NCI-H146 (cell line): ENCODE measurements around the gene KLK2.

Experiments used
- DNase-seq: peaks from one replicate; lab custom pipeline; 2025; lab: John Stamatoyannopoulos, UW

KLK2 gene

DNA sequence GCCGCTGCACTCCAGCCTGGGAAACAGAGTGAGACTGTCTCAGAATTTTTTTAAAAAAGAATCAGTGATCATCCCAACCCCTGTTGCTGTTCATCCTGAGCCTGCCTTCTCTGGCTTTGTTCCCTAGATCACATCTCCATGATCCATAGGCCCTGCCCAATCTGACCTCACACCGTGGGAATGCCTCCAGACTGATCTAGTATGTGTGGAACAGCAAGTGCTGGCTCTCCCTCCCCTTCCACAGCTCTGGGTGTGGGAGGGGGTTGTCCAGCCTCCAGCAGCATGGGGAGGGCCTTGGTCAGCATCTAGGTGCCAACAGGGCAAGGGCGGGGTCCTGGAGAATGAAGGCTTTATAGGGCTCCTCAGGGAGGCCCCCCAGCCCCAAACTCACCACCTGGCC, at the start of gene KLK2:
Gene KLK2, plus strand, starts transcription at position 384 of the 400 bp plus-strand sequence. CDS start 35 bp downstream, outside the sequence.
- DNase-seq: no peak

DNA sequence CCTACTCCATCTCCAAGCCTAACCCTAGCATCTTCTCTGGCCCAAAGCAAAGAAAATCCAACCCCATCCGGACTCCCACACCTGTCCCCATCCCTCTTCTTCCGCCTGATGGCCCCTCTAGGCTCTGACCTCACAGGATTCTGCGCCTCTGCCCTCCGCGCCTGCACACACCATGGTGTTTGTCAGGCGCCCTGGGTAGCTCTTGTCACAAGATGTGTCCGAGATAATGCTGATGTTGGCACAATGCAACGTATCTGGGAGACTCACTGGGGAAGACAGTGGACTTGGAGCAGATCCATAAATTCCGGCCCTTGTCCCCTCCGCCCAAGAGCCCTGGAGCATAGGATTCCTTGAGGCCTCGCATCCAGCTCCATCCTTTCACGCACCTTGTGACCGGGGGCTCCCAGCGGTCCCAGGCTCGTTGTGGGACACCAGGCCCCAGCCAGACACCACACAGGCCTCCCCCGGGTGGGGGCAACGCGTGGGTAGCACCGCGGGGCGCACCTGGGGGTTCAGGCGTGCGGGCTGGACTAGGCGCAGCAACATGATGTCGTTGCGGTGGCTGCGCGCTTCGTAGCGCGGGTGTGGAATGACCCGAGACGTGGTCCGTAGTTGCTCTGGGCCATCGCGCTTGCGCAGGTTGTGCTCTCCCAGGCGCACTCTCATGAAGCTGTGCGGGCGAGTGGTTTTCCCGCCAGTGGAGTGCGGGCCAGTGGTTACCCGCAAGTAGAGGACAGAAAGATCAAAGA, 46.6 kb upstream of the KLK2 start:
- no peak for DNase-seq

DNA sequence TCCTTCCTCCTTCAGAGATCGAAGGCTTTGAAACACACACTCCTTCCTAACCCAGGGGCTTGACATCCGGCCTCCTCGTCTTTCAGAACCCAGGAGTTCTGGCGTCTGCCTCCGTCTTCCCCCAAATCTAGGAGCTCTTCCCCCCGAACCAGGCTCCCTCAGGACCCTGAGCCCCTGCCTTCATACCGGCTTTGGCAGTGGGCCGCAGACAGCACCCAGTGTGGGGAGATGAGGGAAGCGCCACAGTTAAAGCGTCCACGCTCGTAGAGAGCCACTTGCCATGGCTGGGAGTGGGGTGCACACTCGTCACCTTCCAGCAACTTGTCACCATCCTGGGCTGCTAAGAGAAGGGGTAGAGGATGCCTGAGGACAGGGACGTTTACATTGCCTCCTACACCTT, 45.8 kb upstream of the KLK2 start:
- no peak for DNase-seq

- DNase-seq: no peak
These were observed 43.4 kb upstream of the KLK2 start for GRCh38 chr19:50829801-50830200.

DNA sequence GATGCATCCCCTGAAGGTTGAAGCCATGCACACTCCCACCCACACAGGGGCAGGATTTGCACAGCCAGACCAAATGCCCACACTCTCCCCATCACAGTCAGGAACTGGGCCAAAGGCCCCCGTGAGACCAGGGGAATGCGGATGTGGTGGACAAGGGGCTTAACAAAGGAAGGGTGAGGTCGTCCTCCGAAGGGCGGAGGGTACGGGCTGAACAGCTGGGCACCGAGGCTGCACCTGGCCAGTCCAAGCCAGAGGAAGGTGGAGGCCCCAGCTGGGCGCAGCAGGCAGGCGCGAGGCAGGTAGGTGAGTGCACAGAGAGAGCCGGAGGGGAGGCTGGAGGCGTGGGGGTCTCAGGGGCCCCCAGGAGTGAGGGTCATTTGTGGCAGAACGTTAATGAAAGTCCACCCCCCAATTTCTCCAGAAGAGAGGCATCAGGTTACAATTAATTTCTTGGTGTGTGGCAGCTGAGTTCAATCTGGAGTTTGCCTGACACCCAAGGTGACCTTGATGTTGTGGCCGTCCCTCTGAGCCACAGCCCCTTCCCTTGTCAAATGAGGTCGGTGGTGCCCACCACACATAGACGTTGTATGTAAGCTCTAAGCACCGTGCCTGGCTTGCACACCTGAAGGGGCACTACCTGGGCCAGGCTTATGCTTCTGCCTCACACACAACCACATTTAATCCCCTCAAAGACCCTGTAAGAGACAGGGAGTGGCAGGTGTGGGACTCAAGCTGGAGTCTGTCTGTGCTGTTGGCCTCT, 42.8 kb upstream of the KLK2 start:
- DNase-seq: peak; percentile 79

GRCh38 chr19:50831026-50831396, 42.2 kb upstream of the KLK2 start:
- DNase-seq: no peak

DNA sequence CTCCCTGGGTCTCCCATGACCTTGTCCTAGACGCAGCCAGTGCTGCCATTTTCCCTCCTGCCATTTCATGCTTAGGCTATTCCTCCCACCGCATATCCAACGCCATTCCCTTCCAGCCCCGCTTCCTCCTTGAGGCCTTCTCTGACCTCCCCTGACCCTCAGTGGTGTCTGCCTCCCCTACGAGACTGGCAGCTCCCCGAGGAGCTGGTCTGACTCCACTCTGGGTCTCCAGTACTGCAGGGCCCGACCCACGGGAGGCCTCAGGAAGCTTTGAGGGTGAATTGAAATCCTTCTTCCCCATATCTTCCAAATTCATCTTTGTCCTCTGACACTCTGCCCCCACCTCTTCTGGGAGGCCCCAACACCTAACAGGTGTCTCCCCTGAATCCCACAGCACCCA, 40.6 kb upstream of the KLK2 start:
- DNase-seq: no peak

GRCh38 chr19:50833117-50833801, 40.0 kb upstream of the KLK2 start, which contains the start of gene KLK15:
Gene KLK15 (minus strand): TSS chr19:50833574. CDS start chr19:50831492, 2,082 bp downstream.
- no peak for DNase-seq

GRCh38 chr19:50833802-50834167, 39.5 kb upstream of the KLK2 start:
- DNase-seq: no peak

- peak; percentile 65 for DNase-seq
These were observed 38.0 kb upstream of the KLK2 start for GRCh38 chr19:50835103-50835784.

DNA sequence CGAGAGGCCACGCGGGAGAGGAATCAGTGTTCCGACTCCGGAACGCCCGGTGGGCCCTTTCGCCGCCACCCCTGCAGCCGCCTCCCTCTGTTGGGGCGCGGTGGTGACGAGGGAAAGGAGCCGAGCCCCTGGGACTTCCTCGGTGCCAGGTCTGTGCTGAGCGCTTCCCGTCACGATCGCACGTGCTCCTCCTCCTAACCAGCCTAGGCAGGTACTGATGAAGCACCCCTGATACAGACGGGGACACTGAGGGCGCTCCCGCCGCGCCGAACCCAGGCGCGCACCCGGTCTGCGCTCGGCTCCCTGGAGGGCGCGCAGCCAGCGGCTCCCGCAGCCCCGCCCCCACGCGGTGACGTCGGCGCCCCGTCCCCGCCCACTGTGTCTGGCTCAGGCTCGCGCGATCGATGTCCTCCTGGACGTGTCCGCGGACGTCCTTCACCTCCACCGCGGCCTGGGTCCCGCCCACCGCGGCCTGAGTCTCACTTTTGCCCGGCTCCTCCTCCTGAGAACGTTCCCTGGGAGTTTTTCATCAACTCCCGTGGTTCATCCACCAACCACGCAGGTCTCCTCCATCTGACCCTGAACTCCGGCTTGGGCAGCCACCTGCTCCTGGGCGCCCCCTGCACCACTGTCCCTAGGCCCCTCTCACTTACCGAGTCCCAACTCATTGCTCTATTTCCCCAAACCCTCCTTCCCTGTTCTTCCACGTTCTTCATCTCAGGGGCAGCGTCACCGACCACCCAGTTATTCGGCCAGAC, 37.3 kb upstream of the KLK2 start:
- peak; percentile 91 for DNase-seq

DNA sequence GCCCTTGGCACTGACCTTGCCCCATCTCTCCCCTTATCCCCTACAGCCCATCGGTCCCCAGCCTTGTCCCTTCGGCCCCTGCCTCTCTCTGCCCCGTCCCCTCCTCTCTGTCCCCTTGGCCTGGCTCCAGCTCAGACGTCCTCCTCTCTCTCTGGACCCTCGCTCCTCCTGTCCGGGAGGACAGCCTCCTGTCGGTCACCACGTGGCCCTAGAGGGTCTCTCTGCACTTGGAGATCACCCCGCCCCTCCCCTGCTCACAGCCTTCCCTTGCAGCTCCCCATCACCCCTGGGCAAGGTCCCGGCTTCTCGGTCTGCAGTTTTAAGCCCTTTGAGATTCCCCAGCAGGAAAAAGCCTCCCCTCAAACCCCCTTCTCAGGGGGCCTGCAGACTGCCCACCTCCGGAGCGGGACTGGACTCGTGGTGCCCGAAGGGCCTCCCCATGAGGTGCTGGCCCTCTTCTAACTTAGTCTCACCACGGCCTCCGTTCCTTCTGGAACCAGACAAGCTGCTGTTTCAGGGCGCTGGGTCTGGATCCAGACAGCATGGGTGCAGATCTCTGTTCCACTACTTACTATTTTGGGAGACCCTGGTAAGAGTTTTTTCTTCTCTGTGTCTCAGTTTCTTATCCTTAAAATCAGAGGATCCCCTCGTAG, 36.6 kb upstream of the KLK2 start:
- DNase-seq: no peak

- DNase-seq: no peak
These were observed 35.9 kb upstream of the KLK2 start for GRCh38 chr19:50837300-50837699.

GRCh38 chr19:50838239-50838638, 35.0 kb upstream of the KLK2 start:
- peak; percentile 28 for DNase-seq

DNA sequence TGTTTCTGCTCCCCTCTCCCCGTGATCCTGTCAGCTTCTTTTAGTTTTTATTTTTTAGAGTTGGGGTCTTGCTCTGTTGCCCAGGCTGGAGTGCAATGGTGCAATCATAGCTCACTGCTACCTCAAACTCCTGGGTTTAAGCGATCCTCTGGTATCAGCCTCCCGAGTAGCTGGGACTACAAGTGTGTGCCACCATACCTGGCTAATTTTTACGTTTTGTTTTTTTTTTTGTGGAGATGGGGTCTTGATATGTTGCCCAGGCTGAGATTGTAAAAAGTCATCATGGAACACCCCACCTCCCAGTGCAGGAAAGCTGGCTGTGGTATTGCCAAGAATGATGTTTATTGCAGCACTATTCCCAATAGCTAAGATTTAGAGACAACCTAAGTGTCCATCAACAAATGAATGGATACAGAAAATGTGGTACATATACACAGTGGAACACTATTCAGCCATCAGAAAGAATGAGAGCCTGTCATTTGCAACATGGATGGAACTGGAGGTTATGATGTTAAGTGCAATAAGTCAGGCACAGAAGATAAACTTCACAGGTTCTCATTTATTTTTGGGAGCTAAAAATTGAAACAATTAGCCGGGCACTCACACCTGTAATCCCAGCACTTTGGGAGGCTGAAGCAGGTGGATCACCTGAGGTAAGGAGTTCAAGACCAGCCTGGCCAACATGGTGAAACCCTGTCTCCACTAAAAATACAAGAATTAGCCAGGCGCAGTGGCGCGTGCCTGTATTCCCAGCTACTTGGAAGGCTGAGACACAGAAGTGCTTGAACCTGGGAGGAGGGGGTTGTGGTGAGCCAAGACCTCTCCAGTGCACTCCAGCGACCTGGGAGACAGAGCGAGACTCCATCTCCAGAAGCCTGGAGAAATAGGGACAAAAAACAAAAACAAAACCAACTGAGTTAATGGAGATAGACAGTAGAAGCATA, 33.3 kb upstream of the KLK2 start:
- no peak for DNase-seq

DNA sequence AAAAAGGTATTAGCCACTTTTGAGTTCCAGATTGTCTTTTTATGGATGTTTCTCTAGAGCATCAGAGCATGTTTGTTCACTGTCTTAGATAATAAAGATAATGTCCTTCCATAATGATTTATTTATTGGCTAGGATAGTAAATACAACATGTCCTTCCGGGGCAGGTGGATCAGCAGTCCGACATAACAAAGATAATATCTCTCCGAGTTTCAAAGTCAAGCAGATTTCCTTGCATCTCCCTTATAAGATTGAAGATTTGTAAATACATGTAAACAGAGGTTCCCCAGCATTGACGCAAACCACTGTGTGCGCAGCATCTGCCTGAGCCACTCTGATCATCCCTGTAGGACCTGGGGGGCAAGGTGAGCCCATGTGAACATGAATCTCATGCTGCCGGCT, 31.1 kb upstream of the KLK2 start:
- DNase-seq: peak; percentile 44

DNA sequence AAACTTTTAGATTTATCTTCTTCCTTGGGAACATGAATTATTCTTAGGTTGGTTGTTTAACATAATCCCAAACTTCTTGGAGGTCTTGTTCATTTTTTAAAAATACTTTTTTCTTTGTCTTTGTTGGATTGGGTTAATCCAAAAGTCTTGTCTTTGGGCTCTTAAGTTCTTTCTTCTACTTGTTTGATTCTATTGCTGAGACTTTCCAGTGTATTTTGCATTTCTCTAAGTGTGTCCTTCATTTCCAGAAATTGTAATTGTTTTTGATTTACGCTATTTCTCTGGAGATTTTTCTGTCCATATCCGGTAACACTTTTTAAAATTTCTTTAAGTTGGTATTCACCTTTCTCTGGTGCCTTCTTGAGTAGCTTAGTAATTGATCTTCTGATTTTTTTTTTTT, 30.0 kb upstream of the KLK2 start:
- DNase-seq: no peak

- DNase-seq: peak; percentile 88
These were observed 29.5 kb upstream of the KLK2 start for GRCh38 chr19:50843701-50844221.

DNA sequence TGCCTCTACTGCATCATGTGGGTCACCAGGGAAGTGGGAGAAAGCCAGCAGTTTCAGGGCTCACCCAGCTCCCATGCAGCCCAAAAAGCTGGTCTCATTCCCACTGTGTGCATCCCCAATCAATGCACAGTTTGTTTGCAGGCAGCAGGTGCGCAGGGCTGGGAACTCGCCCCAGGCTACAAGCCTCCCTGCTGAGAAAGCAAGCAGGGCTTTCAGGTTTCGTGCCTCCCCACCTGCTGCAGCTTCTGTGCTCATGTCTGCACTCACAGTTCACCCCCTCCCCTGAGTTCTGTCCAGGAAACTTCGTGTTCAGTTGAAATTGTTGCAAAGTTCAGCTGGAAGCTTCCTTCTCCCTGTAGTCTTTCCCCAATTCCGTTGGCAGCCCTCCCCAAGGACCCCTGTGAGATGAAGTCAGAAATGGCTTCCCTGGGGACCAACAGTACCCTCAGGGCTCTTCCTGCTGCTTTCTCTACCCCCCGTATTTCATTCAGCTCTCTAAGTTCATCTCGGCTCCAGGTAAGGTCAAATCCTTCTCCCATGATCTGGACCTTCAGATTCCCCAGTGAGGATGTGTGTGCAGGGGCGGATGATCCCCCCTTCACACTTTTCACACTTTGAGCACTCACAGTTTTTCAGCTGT, 28.8 kb upstream of the KLK2 start:
- peak; percentile 98 for DNase-seq
